A549 (cell line): ENCODE results near the gene PANK3. TPM values are rescaled to one million over a fixed set of nuclear protein-coding genes. Genes with fewer than 3 reads are reported as not detected.

ENCODE experiments used
- ATAC-seq, 2 experiments: fragments of 200-7000 bp in 1 of 2; fragments of >200 bp in 1 of 2; cut with Nextera tagmentation in 1 of 2; cut with Tn5 transposase in 1 of 2; 3 replicates each; pipeline versions ENCODE4 v1.8.0 to v1.9.1; 2018 to 2020; ENCODE audit warnings: mild to moderate bottlenecking in 1 of 2, moderate library complexity in 1 of 2
- CTCF ChIA-PET: fragments of 300-600 bp; sonication (Branson Sonifier 250); formaldehyde crosslinking; extraction: SDS; loops from one replicate; lab custom pipeline; 2021; ENCODE audit warnings: antibody characterized with exemption, inconsistent platforms; lab: Yijun Ruan, JAX
- POLR2A ChIA-PET: fragments of 350-600 bp; formaldehyde crosslinking; extraction: SDS; loops from one replicate; lab custom pipeline; 2021; ENCODE audit warnings: antibody characterized with exemption, inconsistent platforms; lab: Yijun Ruan, JAX
- DNase-seq, 2 experiments: peaks; one replicate each; pipeline versions ENCODE4 v3.0.0 to v3.0.0-alpha.2; 2011 to 2016; ENCODE audit warnings: low read depth in 1 of 2, low spot score in 1 of 2
- FAIRE-seq: peaks from 2 replicates; lab custom pipeline; 2011; peaks lifted over from hg19 to GRCh38; lab: Jason Lieb, UNC
- H3K27ac ChIP-seq, 2 experiments: fragments of >200 bp; sonication (Bioruptor Twin); formaldehyde crosslinking; 3 replicates each; pipeline ENCODE4 v1.5.1; 2016 to 2017
- H3K4me1 ChIP-seq: fragments of >200 bp; sonication (Bioruptor Twin); formaldehyde crosslinking; 3 replicates; pipeline ENCODE4 v1.6.1; 2016
- H3K4me2 ChIP-seq: fragments of >200 bp; sonication (Bioruptor Twin); formaldehyde crosslinking; 3 replicates; pipeline ENCODE4 v1.6.1; 2016
- H3K4me3 ChIP-seq: fragments of >200 bp; sonication (Bioruptor Twin); formaldehyde crosslinking; 3 replicates; pipeline ENCODE4 v1.5.1; 2016
- H3K9me3 ChIP-seq: fragments of >200 bp; sonication (Bioruptor Twin); formaldehyde crosslinking; 3 replicates; pipeline ENCODE4 v1.6.1; 2016
- CHD2 ChIP-seq: fragments of 150-350 bp; IDR thresholded peaks from 2 replicates; pipeline ENCODE4 v1.6.1; 2014; ENCODE audit warnings: low read length; ENCODE audit not compliant: partially characterized antibody
- CHD4 ChIP-seq: fragments of 200-600 bp; sonication (generic); IDR thresholded peaks from 2 replicates; pipeline ENCODE4 v1.6.1; 2016; ENCODE audit warnings: antibody characterized with exemption, mild to moderate bottlenecking, borderline replicate concordance
- EHMT2 ChIP-seq: fragments of 200-600 bp; sonication (generic); IDR thresholded peaks from 2 replicates; pipeline ENCODE4 v1.6.1; 2016; ENCODE audit warnings: antibody characterized with exemption, low read depth, mild to moderate bottlenecking, moderate library complexity
- EP300 ChIP-seq, 2 experiments: fragments of >200 bp; sonication (Bioruptor Twin); formaldehyde crosslinking; IDR thresholded peaks; 2 replicates in 1 of 2; 3 replicates in 1 of 2; pipeline ENCODE4 v1.6.1; 2016 to 2017
- ESRRA ChIP-seq: fragments of 150-350 bp; IDR thresholded peaks from 2 replicates; pipeline ENCODE4 v1.6.1; 2014; ENCODE audit warnings: mild to moderate bottlenecking, low read length, borderline replicate concordance
- FOSL2 ChIP-seq, 2 experiments: fragments of 450-650 bp in 1 of 2; fragments of >200 bp in 1 of 2; sonication (Bioruptor Twin) in 1 of 2; formaldehyde crosslinking; IDR thresholded peaks; 2 replicates each; pipeline versions ENCODE4 v1.5.0 to v1.6.1; 2016 to 2020; ENCODE audit warnings: mild to moderate bottlenecking in 1 of 2, moderate library complexity in 1 of 2
- HDAC2 ChIP-seq: fragments of 200-600 bp; sonication (generic); IDR thresholded peaks from 2 replicates; pipeline ENCODE4 v1.6.1; 2016
- HEYL ChIP-seq: fragments of 250-450 bp; sonication (Bioruptor Pico); IDR thresholded peaks from 2 replicates; pipeline ENCODE4 v1.8.0; 2021; ENCODE audit warnings: mild to moderate bottlenecking, moderate library complexity
- JUN ChIP-seq, 2 experiments: fragments of >200 bp; sonication (Bioruptor Twin); formaldehyde crosslinking; IDR thresholded peaks; 2 replicates in 1 of 2; 3 replicates in 1 of 2; pipeline ENCODE4 v1.6.1; 2016 to 2017
- KDM1A ChIP-seq: fragments of 200-600 bp; sonication (generic); IDR thresholded peaks from 2 replicates; pipeline ENCODE4 v1.6.1; 2016; ENCODE audit warnings: low read depth, mild to moderate bottlenecking
- KDM5A ChIP-seq: fragments of 200-600 bp; sonication (generic); IDR thresholded peaks from 2 replicates; pipeline ENCODE4 v1.6.1; 2016; ENCODE audit warnings: antibody characterized with exemption, mild to moderate bottlenecking
- MAZ ChIP-seq: fragments of 150-350 bp; IDR thresholded peaks from 2 replicates; pipeline ENCODE4 v1.6.1; 2014; ENCODE audit warnings: antibody characterized with exemption, low read depth, low read length, borderline replicate concordance
- NR3C1 ChIP-seq: fragments of >200 bp; sonication (Bioruptor Twin); formaldehyde crosslinking; IDR thresholded peaks from 3 replicates; pipeline ENCODE4 v1.6.1; 2017
- PHF8 ChIP-seq: fragments of 200-600 bp; sonication (generic); IDR thresholded peaks from 2 replicates; pipeline ENCODE4 v1.6.1; 2016; ENCODE audit warnings: low read depth, mild to moderate bottlenecking, antibody characterized with exemption, moderate library complexity, borderline replicate concordance
- POLR2A ChIP-seq: IDR thresholded peaks from 2 replicates; pipeline ENCODE4 v1.6.1; 2012; ENCODE audit warnings: mild to moderate bottlenecking, low read length
- POLR2AphosphoS2 ChIP-seq: conservative IDR thresholded peaks from 2 replicates; pipeline ENCODE4 v1.6.1; 2012; ENCODE audit warnings: low read length, improper control_type of control experiment, inconsistent platforms
- RAD21 ChIP-seq, 2 experiments: fragments of >200 bp in 1 of 2; sonication (Bioruptor Twin) in 1 of 2; formaldehyde crosslinking in 1 of 2; IDR thresholded peaks in 1 of 2; conservative IDR thresholded peaks in 1 of 2; 2 replicates in 1 of 2; 3 replicates in 1 of 2; pipeline ENCODE4 v1.6.1; 2012 to 2018; ENCODE audit warnings: inconsistent platforms in 1 of 2
- RFX5 ChIP-seq: fragments of 450-650 bp; IDR thresholded peaks from 2 replicates; pipeline ENCODE4 v1.7.1; 2014; ENCODE audit warnings: antibody characterized with exemption, mild to moderate bottlenecking, moderate library complexity
- RNF2 ChIP-seq: fragments of 200-600 bp; sonication (generic); IDR thresholded peaks from 2 replicates; pipeline ENCODE4 v1.6.1; 2016; ENCODE audit warnings: low read depth, mild to moderate bottlenecking, antibody characterized with exemption, moderate library complexity, borderline replicate concordance
- TFCP2L1 ChIP-seq: fragments of 250-450 bp; sonication (Bioruptor Pico); IDR thresholded peaks from 2 replicates; pipeline ENCODE4 v1.5.0; 2021; ENCODE audit warnings: mild to moderate bottlenecking
- ZC3H11A ChIP-seq: fragments of 450-650 bp; IDR thresholded peaks from 2 replicates; pipeline ENCODE4 v1.6.1; 2014; ENCODE audit warnings: antibody characterized with exemption, mild to moderate bottlenecking
- WGBS: methylation state at CpG from one replicate; pipeline ENCODE4 v1.1.6; 2017; ENCODE audit errors: missing lambda C conversion rate; 5-methylcytosine and 5-hydroxymethylcytosine counted together
- polyA plus RNA-seq, 4 experiments: library from polyadenylated mRNA; depleted of rRNA in 3 of 4; stranded (reverse); fragments of >200 nt; fragmentation: RNase III in 1 of 4; extraction: RNeasy Plus Mini Kit Qiagen cat#74134 plus additional on column Dnase treatment in 1 of 4; gene quantifications; 2 replicates in 3 of 4; 3 replicates in 1 of 4; pipeline ENCODE4 v1.2.3, GENCODE V29; 2011 to 2017
- TF ChIP-seq, protein P1 (sequence below): fragments of >200 bp; sonication (Bioruptor Twin); formaldehyde crosslinking; IDR thresholded peaks from 3 replicates; pipeline ENCODE4 v1.5.1; 2016
- TF ChIP-seq, protein P2 (sequence below): IDR thresholded peaks from 2 replicates; pipeline ENCODE4 v1.6.1; 2012; ENCODE audit warnings: low read depth, borderline replicate concordance

The PANK3 gene
- polyA plus RNA-seq, 2 of the 4 experiments (the other 2 are of a cell fraction) = 21.9 to 41.3 TPM

DNA sequence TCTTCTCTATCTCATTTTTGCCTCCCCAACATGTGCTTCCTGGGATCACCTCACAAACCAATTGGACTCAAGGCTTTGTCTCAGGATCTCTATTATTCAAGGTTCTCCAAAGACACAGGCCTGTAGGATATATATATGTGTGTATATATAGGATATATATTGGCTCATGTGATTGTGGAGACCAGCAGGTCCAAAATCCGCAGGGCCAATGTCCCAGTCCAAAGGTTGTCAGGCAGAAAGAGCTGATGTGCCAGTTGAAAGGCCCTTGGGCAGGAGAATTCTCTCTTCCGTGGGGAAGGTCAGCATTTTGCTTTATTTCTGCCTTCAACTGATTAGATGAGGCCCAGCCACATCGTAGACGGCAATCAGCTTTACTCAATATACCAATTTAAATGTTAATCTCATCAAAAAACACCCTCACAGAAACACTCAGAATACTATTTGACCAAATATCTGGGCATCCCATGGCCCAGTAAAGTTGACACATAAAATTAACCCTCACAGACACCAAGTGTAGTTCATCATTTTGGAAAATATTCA, 51.3 kb downstream of the PANK3 start:
- Histone ChIP-seq H3K27ac (no peak overlapping the region), H3K4me2 (no peak overlapping the region), H3K9me3 (no peaks in the 10 kb centered on the region), H3K4me1 (no peaks in the 10 kb centered on the region), H3K4me3 (no peak overlapping the region)
- TF ChIP-seq KDM5A (no peak), MAZ (no peak), RNF2 (no peak), POLR2AphosphoS2 (no peak), TFCP2L1 (no peak), PHF8 (no peak), ZC3H11A (no peak), CHD4 (no peak), ESRRA (no peak), HEYL (CRISPR knock-in tag) (no peak), CHD2 (no peak), FOSL2 (IDR thresholded peaks at IDR 0.05) (no peak), FOSL2 (CRISPR knock-in tag; IDR thresholded peaks at IDR 0.05) (no peak), NR3C1 (no peak), KDM1A (no peak)
- TF ChIP-seq, protein P1, sequence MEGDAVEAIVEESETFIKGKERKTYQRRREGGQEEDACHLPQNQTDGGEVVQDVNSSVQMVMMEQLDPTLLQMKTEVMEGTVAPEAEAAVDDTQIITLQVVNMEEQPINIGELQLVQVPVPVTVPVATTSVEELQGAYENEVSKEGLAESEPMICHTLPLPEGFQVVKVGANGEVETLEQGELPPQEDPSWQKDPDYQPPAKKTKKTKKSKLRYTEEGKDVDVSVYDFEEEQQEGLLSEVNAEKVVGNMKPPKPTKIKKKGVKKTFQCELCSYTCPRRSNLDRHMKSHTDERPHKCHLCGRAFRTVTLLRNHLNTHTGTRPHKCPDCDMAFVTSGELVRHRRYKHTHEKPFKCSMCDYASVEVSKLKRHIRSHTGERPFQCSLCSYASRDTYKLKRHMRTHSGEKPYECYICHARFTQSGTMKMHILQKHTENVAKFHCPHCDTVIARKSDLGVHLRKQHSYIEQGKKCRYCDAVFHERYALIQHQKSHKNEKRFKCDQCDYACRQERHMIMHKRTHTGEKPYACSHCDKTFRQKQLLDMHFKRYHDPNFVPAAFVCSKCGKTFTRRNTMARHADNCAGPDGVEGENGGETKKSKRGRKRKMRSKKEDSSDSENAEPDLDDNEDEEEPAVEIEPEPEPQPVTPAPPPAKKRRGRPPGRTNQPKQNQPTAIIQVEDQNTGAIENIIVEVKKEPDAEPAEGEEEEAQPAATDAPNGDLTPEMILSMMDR = no peak
- no peak for FAIRE-seq
- no peak for DNase-seq
- no peak for ATAC-seq
- ChIA-PET POLR2A (no interaction called here), CTCF (interaction anchor here (2.1 kb wide), 1 partner anchor 32 kb away, joined by 5 read pairs; no protein-coding TSS in a partner anchor)
- WGBS = 72% methylated on average over 4 of the region's 4 CpGs

DNA sequence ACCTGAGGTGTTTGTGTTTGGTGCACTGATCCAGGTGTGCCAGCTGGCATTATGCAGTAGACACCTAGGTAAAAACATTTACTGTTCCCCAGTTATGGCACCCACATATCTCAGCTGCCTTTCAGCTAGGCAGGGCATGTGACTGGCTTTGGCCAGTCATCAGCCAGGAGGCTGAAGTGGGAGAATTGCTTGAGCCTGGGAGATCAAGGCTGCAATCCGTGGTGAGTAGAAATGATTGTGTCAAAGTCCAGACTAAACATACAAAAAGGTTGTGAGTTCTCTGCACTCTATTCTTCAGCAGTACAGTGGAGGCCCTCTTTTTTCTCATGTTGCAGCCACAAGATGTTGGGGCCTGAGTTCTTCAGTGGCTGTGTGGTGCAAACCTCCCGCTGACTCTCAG, 53.3 kb downstream of the PANK3 start:
- CTCF ChIA-PET = interaction anchor here (0.5 to 2.1 kb wide), 2 partner anchors 17 to 34 kb away, joined by 3 to 5 read pairs; no protein-coding TSS in a partner anchor
- ATAC-seq (no peak; a peak in 1 of 6 replicates), DNase-seq (no peak), FAIRE-seq (no peak)
- 57% methylated on average over 2 of the region's 2 CpGs for WGBS
- Histone ChIP-seq H3K27ac (no peak overlapping the region), H3K9me3 (no peaks in the 10 kb centered on the region), H3K4me2 (no peak overlapping the region), H3K4me3 (no peak overlapping the region), H3K4me1 (no peaks in the 10 kb centered on the region)
- no peak for TF ChIP-seq PHF8
- no peak for TF ChIP-seq CHD2
- no peak for TF ChIP-seq TFCP2L1
- no peak for TF ChIP-seq RNF2
- TF ChIP-seq RFX5 = no peak
- no peak for TF ChIP-seq RAD21 (conservative IDR thresholded peaks at IDR 0.05 in 1 of 2, IDR thresholded peaks at IDR 0.05 in 1 of 2)
- no peak for TF ChIP-seq POLR2A
- POLR2A ChIA-PET = no interaction called here

DNA sequence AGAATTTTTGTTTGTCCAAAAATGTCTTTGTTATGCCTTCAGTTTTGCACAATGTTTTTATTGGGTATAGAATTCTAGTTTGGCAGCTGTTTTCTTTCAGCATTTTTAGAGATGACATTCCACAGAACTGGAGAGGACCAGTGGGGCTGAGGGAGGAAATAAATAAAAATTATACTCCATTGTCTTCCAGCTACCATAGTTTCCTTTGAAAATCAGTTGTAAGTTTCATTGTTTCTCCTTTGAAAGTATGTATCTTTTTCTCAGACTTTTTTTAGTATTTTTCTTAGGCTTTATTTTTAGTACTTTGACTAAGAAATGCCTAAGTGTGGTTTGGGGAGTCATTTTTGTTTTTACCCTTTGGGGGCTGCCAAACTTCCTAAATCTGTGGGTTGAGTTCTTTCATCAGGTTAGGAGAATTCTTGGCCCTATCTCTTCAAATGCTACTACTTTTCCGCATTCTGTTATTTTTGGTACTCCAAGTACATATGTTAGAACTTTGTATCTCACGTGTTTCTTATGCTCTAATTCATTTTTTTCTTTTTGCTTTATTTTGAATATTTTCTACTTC, 65.2 kb downstream of the PANK3 start:
- Histone ChIP-seq H3K27ac (no peak overlapping the region), H3K4me1 (no peaks in the 10 kb centered on the region), H3K4me2 (no peak overlapping the region), H3K9me3 (peaks cover 25% of the 10 kb centered on the region; the same call in 2 of the 3 replicates), H3K4me3 (no peak overlapping the region)
- DNase-seq (no peak), FAIRE-seq (no peak), ATAC-seq (no peak)
- POLR2A ChIA-PET = no interaction called here
- no peak for TF ChIP-seq EP300 (IDR thresholded peaks at IDR 0.05)
- no peak for TF ChIP-seq JUN (IDR thresholded peaks at IDR 0.05)
- TF ChIP-seq, protein P2, sequence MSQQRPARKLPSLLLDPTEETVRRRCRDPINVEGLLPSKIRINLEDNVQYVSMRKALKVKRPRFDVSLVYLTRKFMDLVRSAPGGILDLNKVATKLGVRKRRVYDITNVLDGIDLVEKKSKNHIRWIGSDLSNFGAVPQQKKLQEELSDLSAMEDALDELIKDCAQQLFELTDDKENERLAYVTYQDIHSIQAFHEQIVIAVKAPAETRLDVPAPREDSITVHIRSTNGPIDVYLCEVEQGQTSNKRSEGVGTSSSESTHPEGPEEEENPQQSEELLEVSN = no peak
- no peak for TF ChIP-seq EHMT2
- no peak for TF ChIP-seq PHF8
- TF ChIP-seq HDAC2 = no peak
- no peak for TF ChIP-seq FOSL2 (IDR thresholded peaks at IDR 0.05)
- no peak for TF ChIP-seq FOSL2 (CRISPR knock-in tag; IDR thresholded peaks at IDR 0.05)
- CTCF ChIA-PET = no interaction called here
- 86% methylated on average over 2 of the region's 2 CpGs for WGBS
